Loucy (cell line): ENCODE measurements around the gene LYPD4.

Experiments used
- EZH2phosphoT487 ChIP-seq: fragments of 200-600 bp; IDR thresholded peaks from 2 replicates; pipeline ENCODE4 v1.6.1; 2018; ENCODE audit warnings: antibody characterized with exemption, mild to moderate bottlenecking, moderate library complexity, borderline replicate concordance
- TF ChIP-seq, protein P1 (sequence below): fragments of 200-600 bp; sonication (generic); conservative IDR thresholded peaks from 2 replicates; pipeline ENCODE4 v1.5.1; 2014; ENCODE audit warnings: mild to moderate bottlenecking, antibody characterized with exemption, low read length

DNA sequence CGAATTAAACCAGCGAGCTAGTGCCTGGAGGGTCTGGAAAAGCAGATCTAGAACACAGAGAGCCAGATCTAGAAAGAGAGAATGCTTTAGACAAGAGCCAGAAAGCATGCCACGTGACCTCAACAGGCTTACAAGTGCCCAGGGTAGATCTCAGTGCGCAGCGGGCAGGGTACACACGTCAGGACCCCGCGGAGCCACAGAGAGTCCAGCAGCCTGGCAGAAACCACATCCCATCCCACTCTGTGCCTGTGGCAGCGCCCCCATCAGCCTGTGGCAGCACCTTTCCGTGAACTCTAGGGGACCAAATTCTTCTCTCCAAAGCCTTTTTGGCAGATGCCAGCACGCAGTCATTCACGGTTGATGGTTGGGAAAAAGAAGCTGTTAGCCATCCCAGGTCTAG lies 44.4 kb upstream of the LYPD4 start:
- TF ChIP-seq, protein P1, sequence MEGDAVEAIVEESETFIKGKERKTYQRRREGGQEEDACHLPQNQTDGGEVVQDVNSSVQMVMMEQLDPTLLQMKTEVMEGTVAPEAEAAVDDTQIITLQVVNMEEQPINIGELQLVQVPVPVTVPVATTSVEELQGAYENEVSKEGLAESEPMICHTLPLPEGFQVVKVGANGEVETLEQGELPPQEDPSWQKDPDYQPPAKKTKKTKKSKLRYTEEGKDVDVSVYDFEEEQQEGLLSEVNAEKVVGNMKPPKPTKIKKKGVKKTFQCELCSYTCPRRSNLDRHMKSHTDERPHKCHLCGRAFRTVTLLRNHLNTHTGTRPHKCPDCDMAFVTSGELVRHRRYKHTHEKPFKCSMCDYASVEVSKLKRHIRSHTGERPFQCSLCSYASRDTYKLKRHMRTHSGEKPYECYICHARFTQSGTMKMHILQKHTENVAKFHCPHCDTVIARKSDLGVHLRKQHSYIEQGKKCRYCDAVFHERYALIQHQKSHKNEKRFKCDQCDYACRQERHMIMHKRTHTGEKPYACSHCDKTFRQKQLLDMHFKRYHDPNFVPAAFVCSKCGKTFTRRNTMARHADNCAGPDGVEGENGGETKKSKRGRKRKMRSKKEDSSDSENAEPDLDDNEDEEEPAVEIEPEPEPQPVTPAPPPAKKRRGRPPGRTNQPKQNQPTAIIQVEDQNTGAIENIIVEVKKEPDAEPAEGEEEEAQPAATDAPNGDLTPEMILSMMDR = no peak; the same call in 1 of the 2 replicates
- no peak for TF ChIP-seq EZH2phosphoT487
